Activated CD8-positive, alpha-beta memory T cell treated with anti-CD3 and anti-CD28 coated beads for 4 hours (primary cell): ENCODE data around the gene CYGB.
A peak's percentile ranks its signal among the peaks of the same experiment; 100 is the strongest.
"Not testable (repeated sequence)": the region's sequence is repeated elsewhere in the genome, so short reads cannot be mapped to it uniquely, and the experiment has no call there.

Source experiments
- DNase-seq, 2 donors: peaks; one replicate each; pipeline ENCODE4 v3.0.0-alpha.2; 2020; ENCODE audit warnings: low read depth in 2 of 2

CYGB gene

GRCh38 chr17:76567634-76568432 lies 30.3 kb upstream of the CYGB start:
- DNase-seq = no peak

- no peak for DNase-seq
Measured at GRCh38 chr17:76566988-76567431, 29.5 kb upstream of the CYGB start.

GRCh38 chr17:76566613-76566943 lies 29.1 kb upstream of the CYGB start:
- DNase-seq = no peak

- DNase-seq = no peak
Measured at GRCh38 chr17:76565728-76566612, 28.5 kb upstream of the CYGB start.

- not testable (repeated sequence) for DNase-seq
Measured at GRCh38 chr17:76564991-76565727, 27.6 kb upstream of the CYGB start.

- not testable (repeated sequence) for DNase-seq
Measured at GRCh38 chr17:76563359-76563758, 25.9 kb upstream of the CYGB start.

- no peak for DNase-seq
Measured at GRCh38 chr17:76562734-76563148, 25.2 kb upstream of the CYGB start.

- DNase-seq = no peak
Measured at GRCh38 chr17:76561799-76562268, 24.3 kb upstream of the CYGB start.

- no peak for DNase-seq
Measured at GRCh38 chr17:76561332-76561731, 23.8 kb upstream of the CYGB start.

- no peak for DNase-seq
Measured at GRCh38 chr17:76560877-76561221, 23.3 kb upstream of the CYGB start.

GRCh38 chr17:76560036-76560876 lies 22.7 kb upstream of the CYGB start:
- no peak for DNase-seq

- DNase-seq = not testable (repeated sequence)
Measured at GRCh38 chr17:76559460-76559859, 22.0 kb upstream of the CYGB start.

GRCh38 chr17:76558198-76559095 lies 20.9 kb upstream of the CYGB start:
- no peak for DNase-seq

- DNase-seq = peak; percentile 86 to 88
Measured at GRCh38 chr17:76557368-76558197, 20.1 kb upstream of the CYGB start.

- DNase-seq = no peak
Measured at GRCh38 chr17:76556765-76557367, 19.4 kb upstream of the CYGB start.

GRCh38 chr17:76554131-76554530 lies 16.6 kb upstream of the CYGB start:
- DNase-seq = no peak

GRCh38 chr17:76553178-76553908 lies 15.8 kb upstream of the CYGB start:
- DNase-seq = no peak

- no peak for DNase-seq
Measured at GRCh38 chr17:76551685-76552084, 14.2 kb upstream of the CYGB start.
